H1 (cell line): ENCODE measurements around the gene RERE. TPM values are rescaled to one million over a fixed set of nuclear protein-coding genes. Genes with fewer than 3 reads are reported as not detected.

Source experiments
- CTCF ChIP-seq, 3 experiments: IDR thresholded peaks; 1 replicate in 2 of 3; 2 replicates in 1 of 3; pipeline versions ENCODE4 v1.5.1 to v1.6.1; 2011; ENCODE audit warnings: low read length in 3 of 3, mild to moderate bottlenecking in 3 of 3, inconsistent platforms in 2 of 3, low read depth in 1 of 3, moderate library complexity in 1 of 3; ENCODE audit not compliant: insufficient read depth in 1 of 3; ENCODE audit errors: control extremely low read depth in 1 of 3
- polyA plus RNA-seq, 7 experiments: library from polyadenylated mRNA; depleted of rRNA in 3 of 7; stranded (reverse) in 5 of 7; unstranded in 2 of 7; fragments of >200 nt in 5 of 7; fragments of 200-250 nt in 2 of 7; gene quantifications; 1 replicate in 5 of 7; 2 replicates in 1 of 7; 4 replicates in 1 of 7; pipeline versions ENCODE4 v1.2.1 to v1.2.3, GENCODE V29; 2011 to 2013; ENCODE audit warnings: missing spikeins in 2 of 7, mixed read lengths in 2 of 7
- total RNA-seq: library from RNA; stranded (reverse); fragmentation: NEBNext Ultra II Directional; extraction: Animal tissue kit (Norgen Biotek cat#: 25700); gene quantifications from 2 replicates; pipeline ENCODE4 v1.2.1, GENCODE V29; 2021

RERE gene
- total and polyA plus RNA-seq, 2 of the 8 experiments (the other 6 are each of a cell fraction or from before 2014, with no cell fraction given): 15.3 to 142 TPM

DNA sequence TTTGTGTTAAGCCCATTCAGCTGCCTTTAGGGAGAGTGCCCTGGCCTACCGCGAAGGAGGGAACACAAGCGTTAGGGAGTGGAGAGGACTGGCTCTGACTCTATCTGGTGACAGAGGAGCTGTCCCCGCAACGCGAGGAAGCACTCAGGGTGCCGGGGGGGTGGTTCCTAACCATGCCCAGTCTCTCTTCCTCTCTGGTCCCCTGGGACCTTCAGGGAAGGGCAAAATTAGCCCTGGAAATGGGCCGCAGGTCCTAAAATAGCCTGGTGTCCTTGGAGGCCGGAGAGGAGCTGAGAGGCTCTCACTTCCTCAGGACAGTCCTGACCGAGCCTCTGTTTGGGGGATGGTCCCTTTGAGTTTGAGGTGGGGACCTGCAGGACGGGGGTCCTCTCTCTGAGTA lies 493.7 kb downstream of the RERE start (continued):
- no peak for TF ChIP-seq CTCF (IDR thresholded peaks at IDR 0.05; ENCODE audit: control extremely low read depth in 1 of 3, insufficient read depth in 1 of 3, low read depth in 1 of 3, low read length in 3 of 3)
